ENCODE measurements around the gene TNS3.

GRCh38 chr7:47330561-47331178, 251.2 kb downstream of the TNS3 start:
- no peak for TF ChIP-seq CTCF (IDR thresholded peaks at IDR 0.05)
- no peak for TF ChIP-seq POLR2A (IDR thresholded peaks at IDR 0.05)

Measured in uterus (tissue), 2 donors.